ENCODE data around the gene ZNF408.

Gene ZNF408

GRCh38 chr11:46676436-46677158 is 24.2 kb upstream of the ZNF408 start:
- DNase-seq = no peak

GRCh38 chr11:46677169-46677568 is 23.7 kb upstream of the ZNF408 start:
- DNase-seq = no peak

GRCh38 chr11:46677991-46678740 is 22.7 kb upstream of the ZNF408 start:
- DNase-seq = no peak

- no peak for DNase-seq
Observed at GRCh38 chr11:46678741-46679130, 22.1 kb upstream of the ZNF408 start.

- DNase-seq = no peak
Observed at GRCh38 chr11:46679241-46680163, 21.3 kb upstream of the ZNF408 start.

GRCh38 chr11:46680164-46680760 is 20.6 kb upstream of the ZNF408 start:
- DNase-seq = no peak

GRCh38 chr11:46680815-46681214 is 20.0 kb upstream of the ZNF408 start:
- no peak for DNase-seq

- DNase-seq = no peak
Observed at GRCh38 chr11:46681814-46682213, 19.0 kb upstream of the ZNF408 start.

- no peak for DNase-seq
Observed at GRCh38 chr11:46682773-46683752, 17.8 kb upstream of the ZNF408 start.

- DNase-seq = no peak
Observed at GRCh38 chr11:46684367-46684766, 16.5 kb upstream of the ZNF408 start.

GRCh38 chr11:46686886-46687795 is 13.7 kb upstream of the ZNF408 start:
- no peak for DNase-seq

GRCh38 chr11:46690702-46691101 is 10.1 kb upstream of the ZNF408 start:
- no peak for DNase-seq

GRCh38 chr11:46692450-46692849 is 8.4 kb upstream of the ZNF408 start:
- DNase-seq = no peak

GRCh38 chr11:46693597-46694012 is 7.2 kb upstream of the ZNF408 start:
- DNase-seq = no peak

- no peak for DNase-seq
Observed at GRCh38 chr11:46694072-46694471, 6.8 kb upstream of the ZNF408 start.

- DNase-seq = no peak
Observed at GRCh38 chr11:46694607-46695006, 6.2 kb upstream of the ZNF408 start.

- DNase-seq = no peak
Observed at GRCh38 chr11:46695345-46696211, 5.3 kb upstream of the ZNF408 start.

GRCh38 chr11:46696212-46696558 is 4.6 kb upstream of the ZNF408 start:
- no peak for DNase-seq

GRCh38 chr11:46697303-46697702 is 3.5 kb upstream of the ZNF408 start:
- DNase-seq = no peak

GRCh38 chr11:46697723-46698122 is 3.1 kb upstream of the ZNF408 start:
- DNase-seq = no peak
